ENCODE results near the gene GATAD2B. TPM values are rescaled to one million over a fixed set of nuclear protein-coding genes. Genes with fewer than 3 reads are reported as not detected.
"Not testable (repeated sequence)": the region's sequence is repeated elsewhere in the genome, so short reads cannot be mapped to it uniquely, and the experiment has no call there.

GATAD2B gene
- total RNA-seq, 1 experiment from 2014 or later: 8.7 TPM

DNA sequence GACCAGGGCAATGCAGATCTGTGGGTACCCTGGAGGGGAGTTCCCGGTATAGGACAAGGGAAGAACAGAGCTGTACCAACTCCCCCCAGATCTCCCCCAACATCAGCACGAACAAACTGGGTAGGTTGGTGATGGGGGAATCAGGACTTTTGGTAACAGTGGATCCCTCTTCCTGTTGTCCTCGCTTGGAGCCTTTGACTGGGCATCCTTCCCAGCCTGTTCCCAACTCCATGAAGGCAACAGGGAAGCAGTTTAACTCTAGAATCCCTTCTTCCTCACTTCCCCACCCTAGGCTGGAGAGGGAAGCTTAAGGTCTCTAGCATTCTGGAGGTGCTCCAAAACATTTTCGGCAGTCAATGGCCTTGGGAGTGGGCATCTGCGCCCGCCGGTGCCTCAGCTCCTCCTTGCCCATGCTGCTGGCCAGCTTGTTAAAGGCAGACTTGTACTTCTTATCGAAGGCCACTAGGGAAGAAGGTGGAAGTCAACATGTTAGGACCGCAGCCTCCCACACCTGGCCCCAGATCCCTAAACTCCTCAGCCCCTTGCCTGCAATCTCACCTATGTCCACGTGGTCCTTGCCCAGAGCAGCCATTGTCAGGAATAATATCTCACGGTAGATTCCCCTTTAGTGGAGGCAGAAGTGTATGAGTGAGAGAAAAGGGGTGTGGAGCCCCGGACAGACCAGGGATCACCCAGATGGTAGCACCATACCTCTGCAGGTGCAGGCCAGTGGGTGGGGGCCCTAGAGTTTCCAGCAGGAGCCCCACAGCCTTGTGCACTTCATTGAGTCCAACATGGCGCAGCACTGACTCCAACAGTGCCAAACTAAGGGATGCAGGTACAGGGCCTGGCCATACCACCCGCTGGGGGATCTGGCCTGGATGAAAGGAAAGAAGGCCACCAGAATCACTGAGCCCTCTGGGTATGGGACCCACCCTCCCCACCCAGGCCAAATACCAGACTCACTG lies 7.5 kb upstream of the GATAD2B start:
- no peak for DNase-seq (ENCODE audit: low read depth)

DNA sequence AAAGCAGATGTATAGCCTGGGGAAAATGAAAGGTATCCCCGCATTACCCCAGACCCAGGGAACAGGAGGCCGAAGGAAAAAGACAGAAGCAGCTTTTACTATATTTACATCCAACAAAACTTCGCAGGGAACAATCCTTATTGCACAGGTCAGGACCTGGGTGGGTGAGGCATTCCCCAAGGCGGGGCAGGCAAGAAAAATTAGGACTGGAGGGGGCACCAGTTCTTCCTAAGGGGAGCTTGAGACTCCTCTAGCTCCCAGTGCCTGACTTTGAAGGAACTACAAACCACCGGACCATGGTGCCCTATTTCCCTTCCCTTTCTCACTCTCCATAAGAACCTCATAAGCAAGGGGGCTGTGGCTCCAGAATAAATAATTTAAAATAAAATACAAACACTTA lies 6.7 kb upstream of the GATAD2B start:
- no peak for DNase-seq (ENCODE audit: low read depth)

DNA sequence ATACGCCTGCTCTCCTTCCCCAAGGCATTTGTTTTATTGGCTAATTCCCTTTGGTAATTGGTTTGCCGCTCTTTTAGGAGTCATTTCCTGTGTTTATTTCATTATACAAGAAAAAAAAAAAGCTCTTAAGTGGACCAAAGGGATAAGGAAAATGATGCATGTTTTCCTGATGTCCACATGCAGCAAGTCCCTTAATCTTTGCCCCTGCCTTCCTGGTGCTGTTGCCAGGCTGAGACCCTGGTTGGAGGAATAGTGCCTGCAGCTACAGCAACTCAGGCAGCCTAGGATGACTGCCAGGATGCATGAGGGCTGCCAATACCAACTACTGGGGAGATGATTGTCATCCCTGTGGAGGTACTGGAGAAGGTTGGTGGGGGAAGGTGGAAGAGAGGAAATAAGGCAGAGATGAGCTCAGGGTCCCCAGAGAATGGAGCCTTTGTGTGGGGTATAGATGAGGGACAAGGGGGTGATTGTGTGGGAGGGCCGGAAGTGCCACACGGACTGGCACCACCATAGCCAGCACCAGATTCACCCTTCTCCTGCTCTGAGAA lies 6.1 kb upstream of the GATAD2B start:
- peak; percentile 69 for DNase-seq (ENCODE audit: low read depth)

DNA sequence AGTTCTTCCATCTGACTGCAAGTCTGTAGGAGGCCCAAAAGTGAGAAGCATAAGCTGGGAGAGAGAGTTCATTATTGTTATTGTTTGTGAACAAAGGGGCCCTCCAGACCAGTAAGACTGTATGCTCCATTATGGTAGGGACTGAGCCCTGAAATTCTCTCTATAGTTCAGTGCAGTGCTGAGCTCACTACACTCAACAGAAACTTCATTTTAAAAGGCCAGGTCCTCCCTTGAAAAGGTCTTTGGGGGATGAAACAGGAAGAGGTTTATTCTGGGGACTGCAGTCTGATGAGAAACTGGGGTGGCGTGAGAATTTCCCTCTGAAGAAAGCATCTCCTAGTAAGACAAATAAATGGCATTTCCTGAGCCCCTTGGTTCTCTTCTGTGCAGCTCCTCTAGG lies 5.5 kb upstream of the GATAD2B start:
- DNase-seq (ENCODE audit: low read depth): no peak

DNA sequence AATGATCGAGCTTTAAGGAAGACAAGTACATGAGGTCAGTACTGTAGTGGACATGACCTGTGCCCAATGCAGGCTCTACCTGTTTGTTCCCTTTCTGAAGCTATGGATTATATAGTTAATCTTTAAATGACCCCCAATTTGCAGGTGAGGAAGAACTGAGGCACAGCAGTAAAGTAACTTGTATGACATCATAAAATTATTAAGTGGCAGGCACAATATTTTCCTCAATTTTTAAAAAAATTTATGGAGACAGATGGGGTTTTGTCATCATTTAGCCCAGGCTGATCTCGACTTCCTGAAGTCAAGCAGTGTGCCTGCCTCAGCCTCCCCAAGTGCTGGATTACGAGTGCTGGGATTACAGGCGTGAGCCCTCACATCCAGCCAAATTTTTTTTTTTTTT lies 3.6 kb upstream of the GATAD2B start:
- no peak for DNase-seq (ENCODE audit: low read depth)

DNA sequence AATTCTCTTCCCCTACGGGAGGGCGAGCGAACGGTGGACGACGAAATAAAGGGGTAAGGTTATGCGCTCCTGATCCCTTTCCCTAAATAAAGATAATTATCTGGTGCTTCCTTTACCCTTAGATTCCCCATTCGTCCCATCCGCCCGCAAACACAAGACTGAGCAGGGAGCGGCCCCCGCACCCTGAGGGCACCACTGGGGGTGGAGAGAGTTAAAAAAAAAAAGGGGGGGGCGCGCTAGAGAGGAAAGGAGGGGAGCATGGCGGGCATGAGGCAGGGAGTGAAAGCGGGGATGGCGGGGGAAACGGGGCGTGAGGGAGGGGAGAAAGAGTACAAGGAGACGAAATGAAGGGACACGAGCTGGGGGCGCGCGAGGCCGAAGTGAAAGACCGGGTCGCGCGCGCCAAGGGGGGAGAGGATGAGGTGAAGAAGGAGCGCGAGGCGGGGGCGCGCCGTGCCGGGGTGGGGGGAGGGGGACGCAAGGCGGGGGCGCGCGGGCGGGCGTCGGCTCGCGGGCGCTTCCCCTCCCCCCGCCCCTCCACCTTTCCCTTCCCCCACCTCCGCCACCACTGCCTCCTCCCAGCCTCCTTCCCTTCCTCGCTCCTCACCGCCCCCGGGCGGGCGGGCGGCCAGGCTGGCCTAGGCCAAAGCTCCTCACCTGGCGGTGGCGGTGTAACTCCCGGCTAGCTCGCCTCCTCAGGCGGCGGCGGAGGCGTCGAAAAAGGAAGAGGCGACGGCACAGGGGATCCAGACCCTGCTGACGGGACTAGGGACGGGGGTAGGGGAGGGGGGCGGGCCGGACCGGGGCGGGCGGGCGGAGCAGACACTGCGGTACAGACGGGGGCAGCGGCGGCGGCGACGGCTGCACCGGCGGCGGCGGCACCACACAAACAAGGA lies 448 bp downstream of the GATAD2B start:
- DNase-seq (ENCODE audit: low read depth): peak; percentile 26

DNA sequence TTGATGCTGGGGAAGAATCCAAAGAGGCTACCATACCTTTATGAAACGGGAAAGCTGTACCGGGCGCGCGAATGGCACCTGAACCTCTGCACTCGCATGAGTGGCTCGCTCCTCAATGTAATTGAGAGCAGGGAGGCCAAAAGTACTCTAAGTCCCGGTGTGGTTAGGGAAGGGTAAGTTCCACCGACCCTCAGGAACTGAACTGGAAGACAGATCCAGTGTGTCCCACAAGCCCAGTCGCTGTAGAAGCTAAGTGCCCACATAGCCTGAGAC lies 1.0 kb downstream of the GATAD2B start:
- no peak for DNase-seq (ENCODE audit: low read depth)

DNA sequence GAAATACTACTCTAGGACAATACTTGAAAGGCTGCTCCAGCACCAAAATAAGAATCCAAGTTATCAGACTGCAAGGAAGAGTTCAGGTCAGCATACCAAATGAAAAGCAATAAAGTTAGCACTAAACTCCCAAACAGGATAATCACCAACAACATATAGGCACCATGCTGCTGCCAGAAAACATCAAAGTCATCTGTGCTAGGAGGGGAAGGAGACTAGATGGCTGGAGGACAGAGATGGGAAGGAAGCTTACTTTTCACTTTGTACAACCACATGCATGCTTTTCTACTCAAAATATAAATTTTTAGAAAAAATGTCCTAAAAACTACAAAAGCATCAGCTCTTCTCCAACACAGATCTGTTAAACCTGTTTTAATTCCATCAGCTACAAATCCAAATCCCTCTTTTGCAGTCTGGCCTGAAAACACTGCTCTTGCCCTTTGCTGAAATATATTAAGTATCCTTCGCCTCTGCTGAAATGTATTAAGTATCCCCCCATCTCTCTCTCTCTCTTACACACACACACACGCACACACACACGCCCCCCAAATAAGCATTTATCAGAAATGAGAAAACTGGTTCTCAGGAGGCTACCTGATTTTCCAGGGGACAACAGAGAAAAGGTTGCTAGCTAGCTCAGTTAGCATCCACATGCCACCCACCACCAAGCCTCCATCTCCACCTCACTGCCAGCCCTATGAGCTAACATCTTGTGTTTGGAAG lies 1.5 kb downstream of the GATAD2B start:
- no peak for DNase-seq (ENCODE audit: low read depth)

DNA sequence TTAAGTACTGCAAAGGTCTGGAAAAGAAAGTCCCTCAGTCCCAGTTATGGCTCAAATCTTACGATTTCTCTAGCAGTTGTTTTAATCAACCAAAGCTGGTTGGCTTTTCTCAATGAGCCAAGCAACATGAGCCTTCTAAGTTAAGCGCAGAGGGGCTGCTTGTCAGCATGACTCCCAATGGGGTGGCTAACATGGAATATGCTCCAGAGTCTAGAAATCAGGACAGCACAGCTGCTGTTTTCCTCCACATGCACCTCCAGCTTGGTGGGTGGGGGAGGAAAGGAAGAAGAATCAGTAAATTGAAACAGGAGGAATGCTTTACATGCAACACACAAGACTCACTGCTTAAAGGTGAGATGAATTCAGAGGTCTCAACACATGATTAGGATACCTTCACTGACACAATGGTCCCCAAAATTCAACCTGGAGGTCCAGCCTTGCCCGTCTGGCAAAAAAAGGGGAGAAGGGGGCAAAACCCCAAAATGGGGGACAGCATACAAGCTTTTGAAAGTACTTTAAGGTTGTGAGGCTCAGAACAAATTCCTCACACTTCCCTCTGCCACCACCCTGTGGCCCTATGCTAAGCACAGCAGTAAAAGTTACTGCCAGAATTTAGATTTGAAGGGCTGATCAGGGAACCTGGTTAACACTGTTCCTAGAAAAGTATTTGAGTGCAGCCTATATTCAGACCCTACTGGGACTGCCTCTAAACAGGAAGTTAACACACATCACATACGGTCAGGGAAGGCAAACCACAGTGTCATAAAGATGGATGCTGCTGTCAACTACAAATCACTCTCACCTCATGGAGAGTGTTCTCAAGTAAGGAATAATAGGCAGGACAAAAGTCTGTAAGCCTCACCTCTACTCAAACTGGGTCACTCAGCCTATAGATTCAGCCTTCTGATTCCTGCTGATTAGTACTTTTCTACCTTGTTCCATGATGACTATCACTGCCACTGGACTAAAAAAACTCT lies 2.6 kb downstream of the GATAD2B start:
- DNase-seq (ENCODE audit: low read depth): peak; percentile 58

DNA sequence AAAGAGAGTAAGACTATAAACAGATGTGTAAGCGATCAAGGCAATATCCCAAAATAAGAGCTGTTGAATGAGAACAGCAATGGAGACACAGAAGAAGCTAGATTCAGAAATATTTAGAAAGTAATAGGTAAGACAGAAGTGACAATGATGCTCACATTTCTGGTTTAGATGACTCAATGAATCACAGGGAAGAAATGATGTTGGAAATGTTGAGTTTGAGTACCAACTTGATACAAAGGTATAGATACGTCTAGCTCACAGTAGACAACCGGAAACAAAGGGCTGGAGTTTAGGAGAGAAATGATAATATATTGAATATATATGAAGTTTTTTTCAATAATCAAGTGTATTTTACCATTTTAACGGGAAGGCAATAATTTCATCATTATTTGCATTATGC lies 6.5 kb downstream of the GATAD2B start:
- no peak for DNase-seq (ENCODE audit: low read depth)

DNA sequence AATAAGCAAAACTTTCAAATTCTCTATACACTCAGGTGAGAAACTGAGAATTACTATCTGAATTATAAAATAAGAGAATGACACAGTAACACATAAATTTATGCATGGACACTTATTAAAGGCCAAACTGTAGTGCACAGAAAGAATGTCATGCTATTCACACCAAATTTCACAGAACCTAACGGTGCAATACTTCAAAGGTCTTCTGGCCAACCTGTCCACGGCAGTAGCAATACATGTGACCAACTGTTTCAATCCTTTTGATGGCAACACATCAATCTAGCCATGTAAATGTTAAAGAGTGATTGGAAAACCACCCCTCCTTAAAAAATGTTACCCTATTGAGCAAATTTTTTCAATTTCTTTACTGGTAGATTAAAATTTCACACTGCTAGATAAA lies 10.4 kb downstream of the GATAD2B start:
- DNase-seq (ENCODE audit: low read depth): no peak

DNA sequence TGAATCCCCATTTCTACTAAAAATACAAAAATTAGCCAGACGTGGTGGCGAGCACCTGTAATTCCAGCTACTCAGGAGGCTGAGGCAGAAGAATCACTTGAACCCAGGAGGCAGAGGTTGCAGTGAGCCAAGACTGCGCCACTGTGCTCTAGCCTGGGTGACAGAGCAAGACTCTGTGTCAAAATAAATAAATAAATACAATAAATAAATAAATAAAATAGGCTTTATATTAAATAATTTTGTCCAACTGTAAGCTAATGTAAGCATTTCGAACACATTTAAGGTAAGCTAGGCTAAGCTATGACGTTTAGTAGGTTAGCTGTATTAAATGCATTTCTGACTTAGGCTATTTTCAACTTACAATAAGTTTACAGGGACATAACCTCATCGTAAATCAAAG lies 12.2 kb downstream of the GATAD2B start:
- not testable (repeated sequence) for DNase-seq (ENCODE audit: low read depth)

DNA sequence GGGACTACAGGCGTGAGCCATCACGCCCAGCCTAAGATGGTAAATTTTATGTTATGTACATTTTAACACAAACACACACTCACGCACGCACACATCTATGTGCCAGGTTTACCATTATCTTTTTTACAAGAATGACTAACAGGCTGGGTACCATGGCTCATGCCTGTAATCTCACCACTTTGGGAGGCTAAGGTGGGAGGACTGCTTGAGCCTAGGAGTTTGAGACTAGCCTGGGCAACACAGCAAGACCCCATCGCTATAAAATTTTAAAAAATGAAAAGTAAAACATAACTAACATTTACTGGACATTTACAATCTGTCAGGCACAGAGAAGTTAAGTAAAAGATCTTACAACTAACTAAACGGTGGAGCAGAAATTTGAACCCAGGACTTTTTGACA lies 14.7 kb downstream of the GATAD2B start:
- DNase-seq (ENCODE audit: low read depth): no peak

DNA sequence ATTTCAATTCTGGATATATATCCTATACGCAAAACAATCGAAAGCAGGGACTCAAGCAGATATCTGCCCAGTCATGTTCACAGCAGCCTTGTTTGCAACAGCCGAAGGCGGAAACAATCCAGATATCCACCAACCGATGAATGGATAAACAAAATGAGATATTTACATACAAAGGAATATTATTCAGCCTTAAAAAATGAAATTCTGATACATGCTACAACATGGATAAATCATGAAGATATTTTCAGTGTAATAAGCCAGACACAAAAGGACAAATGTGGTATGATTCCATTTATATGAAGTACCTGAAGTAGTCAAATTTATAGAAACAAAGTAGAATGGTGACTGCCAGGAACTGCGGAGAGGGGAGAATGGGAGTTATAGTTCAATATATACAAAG lies 15.6 kb downstream of the GATAD2B start:
- no peak for DNase-seq (ENCODE audit: low read depth)

DNA sequence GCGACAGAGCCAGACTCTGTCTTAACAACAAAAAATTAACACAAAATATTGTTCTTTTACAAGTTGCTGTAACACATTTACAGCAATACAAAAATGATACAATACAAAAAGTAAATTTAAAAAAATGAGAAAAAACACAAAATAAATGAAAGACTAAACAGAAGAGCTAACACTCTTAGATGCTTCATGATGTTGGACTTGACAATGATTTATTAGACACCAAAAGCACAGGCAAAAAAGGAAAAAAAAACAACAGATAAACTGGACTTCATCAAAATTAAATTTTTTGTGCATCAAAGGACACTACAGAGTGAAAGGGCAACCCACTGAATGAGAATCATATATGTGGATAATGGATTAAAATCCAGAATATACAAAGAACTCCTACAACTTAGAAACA lies 16.4 kb downstream of the GATAD2B start:
- DNase-seq (ENCODE audit: low read depth): no peak

DNA sequence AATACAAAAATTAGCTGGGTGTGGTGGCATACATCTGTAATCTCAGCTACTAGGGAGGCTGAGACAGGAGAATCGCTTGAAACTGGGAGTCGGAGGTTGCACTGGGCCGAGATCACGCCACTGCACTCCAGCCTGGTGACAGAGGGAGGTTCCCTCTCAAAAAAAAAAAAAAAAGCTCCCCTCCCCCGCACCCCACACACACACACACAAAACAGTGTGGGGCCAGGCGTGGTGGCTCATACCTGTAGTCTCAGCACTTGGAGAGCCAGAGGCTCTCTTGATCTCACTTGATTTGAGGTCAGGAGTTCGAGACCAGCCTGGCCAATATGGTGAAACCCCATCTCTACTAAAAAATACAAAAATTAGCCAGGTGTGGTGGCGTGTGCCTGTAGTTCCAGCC lies 16.9 kb downstream of the GATAD2B start:
- DNase-seq (ENCODE audit: low read depth): not testable (repeated sequence)

DNA sequence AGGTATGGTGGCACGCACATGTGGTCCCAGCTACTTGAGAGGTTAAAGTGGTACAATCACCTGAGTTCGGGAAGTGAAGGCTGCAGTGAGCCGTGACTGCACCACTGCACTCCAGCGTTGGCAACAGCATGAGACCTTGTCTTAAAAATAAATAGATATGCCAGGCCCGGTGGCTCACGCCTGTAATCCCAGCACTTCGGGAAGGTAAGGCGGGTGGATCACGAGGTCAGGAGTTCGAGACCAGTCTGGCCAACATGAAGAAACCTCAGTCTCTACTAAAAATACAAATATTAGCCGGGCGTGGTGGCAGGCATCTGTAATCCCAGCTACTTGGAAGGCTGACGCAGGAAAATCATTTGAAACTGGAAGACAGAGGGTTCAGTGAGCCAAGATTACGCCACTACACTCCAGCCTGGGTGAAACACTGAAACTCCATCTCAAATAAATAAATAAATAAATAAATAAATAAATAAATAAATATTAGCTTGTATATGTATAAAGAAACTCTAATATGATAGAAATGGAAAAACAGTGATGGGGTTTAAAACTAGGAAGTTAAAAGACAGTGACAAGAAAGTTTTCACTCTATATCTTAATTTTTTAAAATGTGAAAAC lies 18.8 kb downstream of the GATAD2B start:
- DNase-seq (ENCODE audit: low read depth): no peak

DNA sequence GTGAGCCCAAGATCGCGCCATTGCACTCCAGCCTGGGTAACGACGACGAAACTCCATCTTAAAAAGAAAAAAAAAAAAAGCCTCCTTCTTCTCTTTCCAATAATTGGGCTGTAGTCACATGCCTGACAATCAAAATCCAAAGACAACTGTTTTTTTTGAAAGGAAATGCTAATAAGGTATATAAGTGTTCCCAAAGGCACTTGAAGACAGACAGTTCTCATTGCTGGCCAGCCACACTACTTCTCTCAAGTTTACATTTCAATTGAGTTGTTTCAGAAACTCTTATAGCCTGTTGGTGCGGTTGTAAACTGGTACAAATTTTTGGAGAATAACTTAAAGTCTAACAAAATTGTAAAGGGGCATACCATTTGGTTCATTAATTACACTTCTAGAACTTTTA lies 23.3 kb downstream of the GATAD2B start:
- DNase-seq (ENCODE audit: low read depth): no peak

DNA sequence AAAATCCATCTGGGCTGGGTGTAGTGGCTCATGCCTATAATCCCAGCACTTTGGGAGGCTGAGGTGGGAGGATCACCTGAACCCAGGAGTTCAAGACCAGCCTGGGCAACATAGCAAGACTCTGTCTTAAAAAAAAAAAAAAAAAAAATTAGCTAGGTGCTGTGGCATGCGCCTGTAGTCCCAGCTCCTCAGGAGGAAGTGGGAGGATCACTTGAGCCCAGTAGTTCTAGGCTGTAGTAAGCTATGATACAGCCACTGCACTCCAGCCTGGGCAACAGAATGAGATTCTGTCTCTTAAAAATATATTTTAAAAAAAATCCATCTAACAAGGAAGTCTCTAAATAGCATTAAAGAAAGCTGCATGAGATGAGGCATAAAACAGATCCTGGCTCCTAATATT lies 26.9 kb downstream of the GATAD2B start:
- not testable (repeated sequence) for DNase-seq (ENCODE audit: low read depth)

DNA sequence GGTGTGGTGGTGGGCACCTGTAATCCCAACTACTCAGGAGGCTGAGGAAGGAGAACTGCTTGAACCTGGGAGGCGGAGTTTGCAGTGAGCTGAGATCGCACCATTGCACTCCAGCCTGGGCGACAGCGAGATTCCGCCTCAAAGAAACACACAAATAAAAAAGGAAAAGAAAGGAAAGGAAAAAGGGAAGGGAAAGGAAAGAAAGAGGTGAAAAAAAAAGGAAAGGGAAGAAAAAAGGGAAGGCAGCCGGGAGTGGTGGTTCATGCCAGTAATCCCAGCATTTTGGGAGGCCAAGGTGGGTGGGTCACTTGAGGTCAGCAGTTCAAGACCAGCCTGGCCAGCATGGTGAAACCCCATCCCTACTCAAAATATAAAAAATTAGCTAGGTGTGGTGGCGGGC lies 31.7 kb downstream of the GATAD2B start:
- not testable (repeated sequence) for DNase-seq (ENCODE audit: low read depth)

Data from M059J (cell line).